OCI-LY3 (cell line): ENCODE data around the gene ASCL5.

Experiments used
- H2AFZ ChIP-seq: fragments of 200-600, 300-600 bp; shearing (Covaris generic); 2 replicates; pipeline ENCODE4 v1.6.0; 2014; ENCODE audit warnings: antibody characterized with exemption, low read depth, low read length
- H3K27ac ChIP-seq: fragments of 200-600, 300-600 bp; sonication (generic); 2 replicates; pipeline ENCODE4 v1.5.1; 2014; ENCODE audit warnings: mild to moderate bottlenecking, low read length, moderate library complexity, mixed read lengths
- H3K27me3 ChIP-seq: fragments of 200-600, 300-600 bp; sonication (generic); 2 replicates; pipeline ENCODE4 v1.6.1; 2014; ENCODE audit warnings: low read depth, low read length, mixed read lengths
- H3K36me3 ChIP-seq: fragments of 200-600, 300-600 bp; sonication (generic); replicated peaks from 2 replicates; pipeline ENCODE3; 2014; ENCODE audit warnings: low read depth, low read length, mixed read lengths
- H3K4me1 ChIP-seq: fragments of 300-600, 200-600 bp; sonication (generic); 2 replicates; pipeline ENCODE4 v1.6.1; 2014; ENCODE audit warnings: low read length, mixed read lengths
- H3K4me2 ChIP-seq: fragments of 200-600, 300-600 bp; sonication (generic); 2 replicates; pipeline ENCODE4 v1.6.1; 2014; ENCODE audit warnings: low read length, mixed read lengths
- H3K4me3 ChIP-seq: fragments of 300-600, 200-600 bp; sonication (generic); 2 replicates; pipeline ENCODE4 v1.5.1; 2014; ENCODE audit warnings: antibody characterized with exemption, mild to moderate bottlenecking, low read length, moderate library complexity
- H3K79me2 ChIP-seq: fragments of 300-600, 200-600 bp; shearing (Covaris generic); 2 replicates; pipeline ENCODE4 v1.6.1; 2014; ENCODE audit warnings: mild to moderate bottlenecking, low read length, mixed read lengths
- H3K9ac ChIP-seq: fragments of 300-600, 200-600 bp; shearing (Covaris generic); 2 replicates; pipeline ENCODE4 v1.6.0; 2014; ENCODE audit warnings: mild to moderate bottlenecking, low read length, moderate library complexity
- H3K9me3 ChIP-seq: fragments of 200-600, 300-600 bp; shearing (Covaris generic); 2 replicates; pipeline ENCODE4 v1.6.1; 2014; ENCODE audit warnings: low read length, mixed read lengths; ENCODE audit not compliant: insufficient read depth
- H4K20me1 ChIP-seq: fragments of 200-600, 300-600 bp; sonication (generic); 2 replicates; pipeline ENCODE4 v1.6.1; 2016; ENCODE audit warnings: low read length, mixed read lengths; ENCODE audit not compliant: insufficient read depth
- EZH2phosphoT487 ChIP-seq: fragments of 200-600 bp; shearing (Covaris generic); IDR thresholded peaks from 2 replicates; pipeline ENCODE4 v1.6.1; 2018; ENCODE audit warnings: antibody characterized with exemption, mixed run types, low read depth
- TF ChIP-seq, protein P1 (sequence below): fragments of 200-600, 300-600 bp; sonication (generic); IDR thresholded peaks from 2 replicates; pipeline ENCODE4 v1.5.1; 2014; ENCODE audit warnings: antibody characterized with exemption, low read length, low read depth

Gene ASCL5

DNA sequence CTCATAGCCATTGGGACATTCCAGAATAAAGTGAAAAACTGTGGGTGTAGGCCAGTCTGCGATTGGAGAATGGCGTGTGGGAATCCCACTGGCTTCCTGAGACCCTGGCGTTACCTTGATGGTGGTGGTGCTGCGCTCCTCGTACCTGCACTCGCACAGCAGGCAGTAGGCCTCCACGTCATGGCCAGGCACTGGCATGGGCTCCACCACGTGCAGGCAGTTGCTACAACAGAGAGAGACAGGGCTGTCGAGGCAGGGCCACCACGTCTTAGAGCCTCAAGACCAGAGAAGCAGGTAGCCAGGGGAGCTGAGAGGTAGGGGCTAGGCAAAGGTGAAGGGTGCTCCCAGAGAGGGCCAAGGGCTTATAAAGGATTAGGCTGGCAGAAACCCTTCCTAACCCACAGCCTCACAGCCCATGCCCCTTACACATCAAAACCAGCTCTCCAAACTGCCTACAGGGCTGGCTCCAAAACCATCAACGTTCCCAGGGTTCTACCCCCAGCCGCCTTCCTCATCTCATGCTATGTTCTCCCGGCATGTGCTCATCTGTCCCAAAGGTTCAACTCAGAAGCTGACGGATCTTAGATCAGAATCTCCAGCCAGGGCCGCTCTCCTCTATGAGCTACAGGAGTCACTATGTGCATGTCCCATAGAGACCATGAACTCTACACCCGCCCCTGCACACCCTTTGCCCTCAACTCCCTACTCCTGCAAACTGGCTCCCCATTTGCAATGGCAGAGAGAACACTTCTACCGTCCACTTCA, 19.8 kb upstream of the ASCL5 start:
- no peak for TF ChIP-seq EZH2phosphoT487
- TF ChIP-seq, protein P1, sequence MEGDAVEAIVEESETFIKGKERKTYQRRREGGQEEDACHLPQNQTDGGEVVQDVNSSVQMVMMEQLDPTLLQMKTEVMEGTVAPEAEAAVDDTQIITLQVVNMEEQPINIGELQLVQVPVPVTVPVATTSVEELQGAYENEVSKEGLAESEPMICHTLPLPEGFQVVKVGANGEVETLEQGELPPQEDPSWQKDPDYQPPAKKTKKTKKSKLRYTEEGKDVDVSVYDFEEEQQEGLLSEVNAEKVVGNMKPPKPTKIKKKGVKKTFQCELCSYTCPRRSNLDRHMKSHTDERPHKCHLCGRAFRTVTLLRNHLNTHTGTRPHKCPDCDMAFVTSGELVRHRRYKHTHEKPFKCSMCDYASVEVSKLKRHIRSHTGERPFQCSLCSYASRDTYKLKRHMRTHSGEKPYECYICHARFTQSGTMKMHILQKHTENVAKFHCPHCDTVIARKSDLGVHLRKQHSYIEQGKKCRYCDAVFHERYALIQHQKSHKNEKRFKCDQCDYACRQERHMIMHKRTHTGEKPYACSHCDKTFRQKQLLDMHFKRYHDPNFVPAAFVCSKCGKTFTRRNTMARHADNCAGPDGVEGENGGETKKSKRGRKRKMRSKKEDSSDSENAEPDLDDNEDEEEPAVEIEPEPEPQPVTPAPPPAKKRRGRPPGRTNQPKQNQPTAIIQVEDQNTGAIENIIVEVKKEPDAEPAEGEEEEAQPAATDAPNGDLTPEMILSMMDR = no peak

DNA sequence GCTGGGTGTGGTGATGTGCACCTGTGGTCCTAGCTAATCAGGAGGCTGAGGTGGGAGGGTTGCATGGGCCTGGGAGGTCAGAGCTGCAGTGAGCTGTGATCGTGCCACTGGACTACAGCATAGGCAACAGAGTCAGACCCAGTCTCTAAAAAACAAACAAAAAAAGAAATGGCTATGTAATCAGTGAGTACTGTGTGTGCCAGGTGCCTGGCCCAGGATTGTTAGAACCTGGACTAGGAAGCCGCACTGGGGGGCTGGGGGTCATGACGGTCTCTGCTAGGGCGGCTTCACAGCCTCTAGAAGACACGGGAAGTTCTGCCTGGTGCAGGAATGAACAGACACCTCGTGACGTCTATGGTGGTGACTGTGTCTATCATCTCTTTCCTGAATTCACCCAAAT, 18.8 kb upstream of the ASCL5 start:
- H3K4me2 ChIP-seq = no peak overlapping the region
- H3K4me3 ChIP-seq = no peak overlapping the region
- H3K27me3 ChIP-seq = no peaks in the 10 kb centered on the region
- peaks cover 71% of the 10 kb centered on the region for H3K36me3 ChIP-seq
- H3K27ac ChIP-seq = no peak overlapping the region
- no peaks in the 10 kb centered on the region for H3K9me3 ChIP-seq
- peaks cover 12% of the 10 kb centered on the region; the same call in 1 of the 2 replicates for H4K20me1 ChIP-seq
- no peaks in the 10 kb centered on the region for H3K4me1 ChIP-seq
- no peak overlapping the region for H2AFZ ChIP-seq
- no peaks in the 10 kb centered on the region for H3K79me2 ChIP-seq
- TF ChIP-seq EZH2phosphoT487 = no peak
- TF ChIP-seq, protein P1 = no peak
- no peak overlapping the region for H3K9ac ChIP-seq

More for the DNA sequence above, 19.8 kb upstream of the ASCL5 start:
- Histone ChIP-seq H3K36me3 (peaks cover 71% of the 10 kb centered on the region), H3K79me2 (no peaks in the 10 kb centered on the region), H3K4me3 (no peak overlapping the region), H3K9ac (no peak overlapping the region), H3K27ac (no peak overlapping the region), H3K4me1 (peaks cover under 1% of the 10 kb centered on the region; the same call in 1 of the 2 replicates), H3K27me3 (no peaks in the 10 kb centered on the region), H2AFZ (no peak overlapping the region), H3K9me3 (no peaks in the 10 kb centered on the region), H4K20me1 (peaks cover 10% of the 10 kb centered on the region; the same call in 1 of the 2 replicates), H3K4me2 (no peak overlapping the region)

DNA sequence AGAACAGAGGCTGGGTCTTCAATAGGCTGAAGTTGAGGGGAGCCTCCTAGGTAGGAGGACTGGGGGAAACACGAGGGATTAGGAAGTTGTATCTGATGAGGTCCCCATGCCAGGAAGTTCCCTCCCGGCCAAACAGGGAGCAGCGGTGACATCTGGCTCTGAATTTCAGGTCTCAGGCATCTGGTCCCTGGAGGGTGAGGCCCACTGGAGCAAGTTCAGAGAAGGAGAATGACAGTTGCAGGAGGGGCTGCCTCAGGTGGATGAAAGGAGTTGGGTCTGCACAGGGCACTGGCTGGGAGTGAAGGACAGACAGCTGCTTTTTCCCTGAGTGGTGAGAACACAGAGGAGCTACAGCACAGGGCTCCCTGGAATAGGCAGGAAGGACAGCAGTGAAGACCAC, 18.1 kb upstream of the ASCL5 start:
- H3K79me2 ChIP-seq = no peaks in the 10 kb centered on the region
- peaks cover 70% of the 10 kb centered on the region for H3K36me3 ChIP-seq
- H3K27me3 ChIP-seq = no peaks in the 10 kb centered on the region
- H3K27ac ChIP-seq = no peak overlapping the region
- TF ChIP-seq EZH2phosphoT487 = no peak
- TF ChIP-seq, protein P1 = no peak
- no peak overlapping the region for H3K4me2 ChIP-seq
- H3K4me3 ChIP-seq = no peak overlapping the region
- H3K9me3 ChIP-seq = no peaks in the 10 kb centered on the region
- peaks cover 14% of the 10 kb centered on the region; the same call in 1 of the 2 replicates for H4K20me1 ChIP-seq
- H3K9ac ChIP-seq = no peak overlapping the region
- no peaks in the 10 kb centered on the region for H3K4me1 ChIP-seq
- H2AFZ ChIP-seq = no peak overlapping the region

DNA sequence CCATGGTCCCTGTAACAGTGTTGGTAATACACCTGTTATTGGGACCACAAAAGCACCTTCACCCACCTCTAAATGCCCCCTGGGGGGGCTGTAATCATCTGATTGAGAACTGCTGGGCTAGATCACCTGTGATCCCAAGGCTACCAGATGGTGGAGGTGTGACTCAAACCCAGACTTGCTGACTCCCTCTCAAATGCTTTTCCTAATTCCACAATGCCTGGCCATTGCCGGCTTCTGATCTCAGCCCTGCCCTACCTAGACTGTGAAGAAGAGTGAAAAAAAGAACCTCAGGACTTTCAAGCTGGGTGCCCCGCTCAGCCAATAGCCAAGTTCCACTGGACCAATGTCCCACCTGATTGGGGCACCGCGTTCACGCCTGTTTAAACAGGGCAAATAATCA, 17.7 kb upstream of the ASCL5 start:
- TF ChIP-seq, protein P1 = no peak
- TF ChIP-seq EZH2phosphoT487 = no peak
- Histone ChIP-seq H3K9ac (no peak overlapping the region), H3K4me2 (no peak overlapping the region), H4K20me1 (peaks cover 14% of the 10 kb centered on the region; the same call in 1 of the 2 replicates), H3K36me3 (peaks cover 71% of the 10 kb centered on the region), H3K9me3 (no peaks in the 10 kb centered on the region), H3K27ac (no peak overlapping the region), H3K4me1 (no peaks in the 10 kb centered on the region), H3K79me2 (no peaks in the 10 kb centered on the region), H3K4me3 (no peak overlapping the region), H2AFZ (no peak overlapping the region), H3K27me3 (no peaks in the 10 kb centered on the region)
